ENCODE measurements around the gene GUK1.

DNA sequence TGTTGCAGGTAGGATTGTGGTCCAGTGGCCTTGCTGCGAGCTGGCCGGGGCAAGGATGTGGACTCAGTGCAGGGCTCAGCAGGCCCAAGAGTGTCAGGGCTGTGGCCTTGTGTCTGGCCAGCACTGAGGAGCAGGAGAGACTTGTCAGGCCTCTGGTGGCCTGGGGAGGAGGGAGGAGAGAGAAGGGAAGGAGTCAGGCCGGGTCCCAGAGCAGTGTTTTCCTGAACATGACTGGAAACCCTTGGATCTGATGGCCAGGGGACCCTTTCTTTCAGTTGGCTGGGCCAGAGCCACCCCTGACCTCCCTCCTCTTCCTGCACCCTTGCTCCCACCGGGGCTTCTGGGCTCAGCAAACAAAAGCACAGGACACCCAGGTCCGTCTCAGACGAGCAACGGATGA is 30.6 kb downstream of the GUK1 start:
- TF ChIP-seq POLR2AphosphoS5 (IDR thresholded peaks at IDR 0.05; ENCODE audit: low read depth), result no peak
- TF ChIP-seq, protein P1, sequence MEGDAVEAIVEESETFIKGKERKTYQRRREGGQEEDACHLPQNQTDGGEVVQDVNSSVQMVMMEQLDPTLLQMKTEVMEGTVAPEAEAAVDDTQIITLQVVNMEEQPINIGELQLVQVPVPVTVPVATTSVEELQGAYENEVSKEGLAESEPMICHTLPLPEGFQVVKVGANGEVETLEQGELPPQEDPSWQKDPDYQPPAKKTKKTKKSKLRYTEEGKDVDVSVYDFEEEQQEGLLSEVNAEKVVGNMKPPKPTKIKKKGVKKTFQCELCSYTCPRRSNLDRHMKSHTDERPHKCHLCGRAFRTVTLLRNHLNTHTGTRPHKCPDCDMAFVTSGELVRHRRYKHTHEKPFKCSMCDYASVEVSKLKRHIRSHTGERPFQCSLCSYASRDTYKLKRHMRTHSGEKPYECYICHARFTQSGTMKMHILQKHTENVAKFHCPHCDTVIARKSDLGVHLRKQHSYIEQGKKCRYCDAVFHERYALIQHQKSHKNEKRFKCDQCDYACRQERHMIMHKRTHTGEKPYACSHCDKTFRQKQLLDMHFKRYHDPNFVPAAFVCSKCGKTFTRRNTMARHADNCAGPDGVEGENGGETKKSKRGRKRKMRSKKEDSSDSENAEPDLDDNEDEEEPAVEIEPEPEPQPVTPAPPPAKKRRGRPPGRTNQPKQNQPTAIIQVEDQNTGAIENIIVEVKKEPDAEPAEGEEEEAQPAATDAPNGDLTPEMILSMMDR (IDR thresholded peaks at IDR 0.05; ENCODE audit: insufficient read depth, low read length), result no peak
- TF ChIP-seq, protein P2, sequence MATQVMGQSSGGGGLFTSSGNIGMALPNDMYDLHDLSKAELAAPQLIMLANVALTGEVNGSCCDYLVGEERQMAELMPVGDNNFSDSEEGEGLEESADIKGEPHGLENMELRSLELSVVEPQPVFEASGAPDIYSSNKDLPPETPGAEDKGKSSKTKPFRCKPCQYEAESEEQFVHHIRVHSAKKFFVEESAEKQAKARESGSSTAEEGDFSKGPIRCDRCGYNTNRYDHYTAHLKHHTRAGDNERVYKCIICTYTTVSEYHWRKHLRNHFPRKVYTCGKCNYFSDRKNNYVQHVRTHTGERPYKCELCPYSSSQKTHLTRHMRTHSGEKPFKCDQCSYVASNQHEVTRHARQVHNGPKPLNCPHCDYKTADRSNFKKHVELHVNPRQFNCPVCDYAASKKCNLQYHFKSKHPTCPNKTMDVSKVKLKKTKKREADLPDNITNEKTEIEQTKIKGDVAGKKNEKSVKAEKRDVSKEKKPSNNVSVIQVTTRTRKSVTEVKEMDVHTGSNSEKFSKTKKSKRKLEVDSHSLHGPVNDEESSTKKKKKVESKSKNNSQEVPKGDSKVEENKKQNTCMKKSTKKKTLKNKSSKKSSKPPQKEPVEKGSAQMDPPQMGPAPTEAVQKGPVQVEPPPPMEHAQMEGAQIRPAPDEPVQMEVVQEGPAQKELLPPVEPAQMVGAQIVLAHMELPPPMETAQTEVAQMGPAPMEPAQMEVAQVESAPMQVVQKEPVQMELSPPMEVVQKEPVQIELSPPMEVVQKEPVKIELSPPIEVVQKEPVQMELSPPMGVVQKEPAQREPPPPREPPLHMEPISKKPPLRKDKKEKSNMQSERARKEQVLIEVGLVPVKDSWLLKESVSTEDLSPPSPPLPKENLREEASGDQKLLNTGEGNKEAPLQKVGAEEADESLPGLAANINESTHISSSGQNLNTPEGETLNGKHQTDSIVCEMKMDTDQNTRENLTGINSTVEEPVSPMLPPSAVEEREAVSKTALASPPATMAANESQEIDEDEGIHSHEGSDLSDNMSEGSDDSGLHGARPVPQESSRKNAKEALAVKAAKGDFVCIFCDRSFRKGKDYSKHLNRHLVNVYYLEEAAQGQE (IDR thresholded peaks at IDR 0.05; ENCODE audit: insufficient replicate concordance, low read depth), result no peak
- TF ChIP-seq GABPA (IDR thresholded peaks at IDR 0.05; ENCODE audit: low read depth), result no peak
- TF ChIP-seq SPI1 (IDR thresholded peaks at IDR 0.05; ENCODE audit: borderline replicate concordance, low read depth), result no peak

All from HL-60 (cell line).